NT2/D1 (cell line): ENCODE data around the gene MMP13.

Source experiments
- SUZ12 ChIP-seq: IDR thresholded peaks from 2 replicates; pipeline ENCODE4 v1.6.1; 2011; ENCODE audit not compliant: insufficient read length, insufficient read depth; ENCODE audit errors: extremely low read depth
- YY1 ChIP-seq: IDR thresholded peaks from 2 replicates; pipeline ENCODE4 v1.6.1; 2011; ENCODE audit not compliant: insufficient read length, insufficient read depth
- ZNF274 ChIP-seq: IDR thresholded peaks from 2 replicates; pipeline ENCODE4 v1.6.1; 2011; ENCODE audit warnings: mild to moderate bottlenecking, low read depth, low read length

DNA sequence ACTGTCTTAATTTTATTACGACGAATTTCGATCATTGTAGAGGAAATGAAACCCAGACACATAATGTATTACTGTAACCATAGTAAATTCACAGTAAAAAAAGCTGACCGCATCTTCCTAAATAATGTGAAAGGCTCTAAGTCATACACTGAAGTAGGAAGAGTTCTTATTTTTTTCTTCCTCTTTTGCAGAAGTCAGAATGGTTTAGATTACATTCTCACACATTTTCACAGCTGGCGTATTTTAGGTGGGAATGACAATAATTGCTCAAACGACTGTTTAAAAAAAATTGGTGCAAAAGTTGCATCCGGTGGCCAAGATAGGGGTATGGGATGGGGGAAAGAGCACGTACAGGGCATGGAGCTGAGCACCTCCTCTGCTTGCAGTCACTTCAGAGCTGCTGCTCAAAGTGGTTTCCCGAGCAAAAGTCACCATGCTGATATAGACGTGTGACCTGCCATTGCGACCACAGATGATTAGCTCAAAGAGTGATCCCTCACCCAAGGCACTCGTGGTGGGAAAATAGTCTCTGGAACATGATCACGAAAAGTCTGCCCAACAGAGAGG lies 35.3 kb downstream of the MMP13 start:
- TF ChIP-seq ZNF274 (no peak), SUZ12 (no peak), YY1 (no peak)
